Tibial nerve (tissue), 4 donors: ENCODE results near the gene SHISA8. TPM values are rescaled to one million over a fixed set of nuclear protein-coding genes. Genes with fewer than 3 reads are reported as not detected.
A peak's percentile ranks its signal among the peaks of the same experiment; 100 is the strongest.

Source experiments
- DNase-seq, 2 donors: peaks; one replicate each; pipeline ENCODE4 v3.0.0-alpha.2; 2019; ENCODE audit warnings: low spot score in 2 of 2
- H3K27ac ChIP-seq, 4 donors: fragments of 200-600 bp; sonication (generic) in 3 of 4; one replicate each; pipeline ENCODE4 v1.5.1; 2017 to 2019; ENCODE audit warnings: mild to moderate bottlenecking in 1 of 4
- H3K27me3 ChIP-seq, 2 donors: fragments of 200-600 bp; sonication (generic) in 1 of 2; one replicate each; pipeline versions ENCODE4 v1.5.1 to v1.6.0; 2017 to 2019
- H3K36me3 ChIP-seq, 3 donors: fragments of 200-600 bp; sonication (generic); one replicate each; pipeline ENCODE4 v1.5.1; 2018 to 2019
- H3K4me1 ChIP-seq, 4 donors: fragments of 200-600 bp; sonication (generic) in 3 of 4; one replicate each; pipeline ENCODE4 v1.5.1; 2017 to 2019
- H3K4me3 ChIP-seq, 4 donors: fragments of 200-600 bp; sonication (generic) in 3 of 4; one replicate each; pipeline ENCODE4 v1.5.1; 2017 to 2019; ENCODE audit warnings: mild to moderate bottlenecking in 1 of 4, moderate library complexity in 1 of 4
- H3K9me3 ChIP-seq, 4 donors: fragments of 200-600 bp; sonication (generic) in 3 of 4; one replicate each; pipeline ENCODE4 v1.5.1; 2017 to 2019
- EP300 ChIP-seq, 2 donors: sonication (generic); formaldehyde crosslinking; IDR thresholded peaks; one replicate each; pipeline ENCODE4 v1.6.1; 2017; ENCODE audit warnings: antibody characterized with exemption in 2 of 2, mild to moderate bottlenecking in 1 of 2
- POLR2A ChIP-seq, 2 donors: fragments of 450-650 bp; IDR thresholded peaks; one replicate each; pipeline ENCODE4 v1.6.1; 2017; ENCODE audit warnings: antibody characterized with exemption in 2 of 2, mild to moderate bottlenecking in 2 of 2, moderate library complexity in 2 of 2
- WGBS, 2 donors: methylation state at CpG; one replicate each; pipeline ENCODE4 v1.1.5; 2018; 5-methylcytosine and 5-hydroxymethylcytosine counted together
- total RNA-seq, 4 donors: library from RNA; depleted of rRNA; stranded (reverse); fragments of >200 nt; gene quantifications; one replicate each; pipeline ENCODE4 v1.1.0, GENCODE V29; 2016
- TF ChIP-seq, protein P1 (sequence below), 5 experiments: fragments of 200-600 bp in 3 of 5; fragments of 450-650 bp in 2 of 5; sonication (generic) in 3 of 5; IDR thresholded peaks; one replicate each; pipeline ENCODE4 v1.5.1; 2016 to 2019; ENCODE audit warnings: antibody characterized with exemption in 5 of 5, mild to moderate bottlenecking in 3 of 5, moderate library complexity in 2 of 5

SHISA8 gene
- total RNA-seq, 4 donors from 2014 or later, result 3.3 TPM; not detected in 3

DNA sequence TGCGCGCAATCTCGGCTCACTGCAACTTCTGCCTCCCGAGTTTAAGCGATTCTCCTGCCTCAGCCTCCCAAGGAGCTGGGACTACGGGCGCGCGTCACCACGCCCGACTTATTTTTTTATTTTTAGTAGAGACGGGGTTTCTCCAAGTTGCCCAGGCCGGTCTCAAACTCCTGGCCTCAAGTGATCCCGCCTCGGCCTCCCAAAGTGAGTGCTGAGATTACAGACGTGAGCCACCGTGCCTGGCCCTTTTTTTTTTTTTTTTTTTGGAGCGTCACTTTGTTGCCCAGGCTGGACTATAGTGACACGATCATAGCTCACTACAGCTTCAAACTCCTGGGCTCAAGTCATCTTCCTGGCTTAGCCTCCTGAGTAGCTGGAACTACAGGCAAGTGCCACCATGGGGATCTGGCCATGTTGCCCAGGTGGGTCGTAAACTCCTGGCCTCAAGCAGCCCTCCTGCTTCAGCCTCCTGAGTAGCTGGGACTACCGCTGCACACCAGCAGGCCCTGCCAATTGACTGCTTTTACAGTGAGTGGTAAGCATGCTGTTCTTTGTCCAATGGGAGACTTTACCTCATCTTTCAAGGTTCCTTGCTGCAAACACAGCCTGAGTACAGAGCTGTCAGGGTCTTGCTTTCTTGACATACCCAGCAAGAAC, 32.7 kb upstream of the SHISA8 start:
- DNase-seq, result no peak
- no peaks in the 10 kb centered on the region for H3K27me3 ChIP-seq
- H3K36me3 ChIP-seq, result no peaks in the 10 kb centered on the region
- WGBS, 2 donors, result 73 to 77% methylated on average over 21 of the region's 21 CpGs
- peak overlapping the region in 3 of 4 donors; percentile 57 to 64 (median 61) for H3K4me3 ChIP-seq
- peaks cover 0 to 14% (median 7%) of the 10 kb centered on the region in 4 donors for H3K4me1 ChIP-seq
- TF ChIP-seq, protein P1, sequence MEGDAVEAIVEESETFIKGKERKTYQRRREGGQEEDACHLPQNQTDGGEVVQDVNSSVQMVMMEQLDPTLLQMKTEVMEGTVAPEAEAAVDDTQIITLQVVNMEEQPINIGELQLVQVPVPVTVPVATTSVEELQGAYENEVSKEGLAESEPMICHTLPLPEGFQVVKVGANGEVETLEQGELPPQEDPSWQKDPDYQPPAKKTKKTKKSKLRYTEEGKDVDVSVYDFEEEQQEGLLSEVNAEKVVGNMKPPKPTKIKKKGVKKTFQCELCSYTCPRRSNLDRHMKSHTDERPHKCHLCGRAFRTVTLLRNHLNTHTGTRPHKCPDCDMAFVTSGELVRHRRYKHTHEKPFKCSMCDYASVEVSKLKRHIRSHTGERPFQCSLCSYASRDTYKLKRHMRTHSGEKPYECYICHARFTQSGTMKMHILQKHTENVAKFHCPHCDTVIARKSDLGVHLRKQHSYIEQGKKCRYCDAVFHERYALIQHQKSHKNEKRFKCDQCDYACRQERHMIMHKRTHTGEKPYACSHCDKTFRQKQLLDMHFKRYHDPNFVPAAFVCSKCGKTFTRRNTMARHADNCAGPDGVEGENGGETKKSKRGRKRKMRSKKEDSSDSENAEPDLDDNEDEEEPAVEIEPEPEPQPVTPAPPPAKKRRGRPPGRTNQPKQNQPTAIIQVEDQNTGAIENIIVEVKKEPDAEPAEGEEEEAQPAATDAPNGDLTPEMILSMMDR (IDR thresholded peaks at IDR 0.05), result no peak
- TF ChIP-seq EP300 (IDR thresholded peaks at IDR 0.05), result no peak
- no peak for TF ChIP-seq POLR2A (IDR thresholded peaks at IDR 0.05)
- peak overlapping the region in 2 of 4 donors; percentile 42 to 60 for H3K27ac ChIP-seq
- no peaks in the 10 kb centered on the region for H3K9me3 ChIP-seq

DNA sequence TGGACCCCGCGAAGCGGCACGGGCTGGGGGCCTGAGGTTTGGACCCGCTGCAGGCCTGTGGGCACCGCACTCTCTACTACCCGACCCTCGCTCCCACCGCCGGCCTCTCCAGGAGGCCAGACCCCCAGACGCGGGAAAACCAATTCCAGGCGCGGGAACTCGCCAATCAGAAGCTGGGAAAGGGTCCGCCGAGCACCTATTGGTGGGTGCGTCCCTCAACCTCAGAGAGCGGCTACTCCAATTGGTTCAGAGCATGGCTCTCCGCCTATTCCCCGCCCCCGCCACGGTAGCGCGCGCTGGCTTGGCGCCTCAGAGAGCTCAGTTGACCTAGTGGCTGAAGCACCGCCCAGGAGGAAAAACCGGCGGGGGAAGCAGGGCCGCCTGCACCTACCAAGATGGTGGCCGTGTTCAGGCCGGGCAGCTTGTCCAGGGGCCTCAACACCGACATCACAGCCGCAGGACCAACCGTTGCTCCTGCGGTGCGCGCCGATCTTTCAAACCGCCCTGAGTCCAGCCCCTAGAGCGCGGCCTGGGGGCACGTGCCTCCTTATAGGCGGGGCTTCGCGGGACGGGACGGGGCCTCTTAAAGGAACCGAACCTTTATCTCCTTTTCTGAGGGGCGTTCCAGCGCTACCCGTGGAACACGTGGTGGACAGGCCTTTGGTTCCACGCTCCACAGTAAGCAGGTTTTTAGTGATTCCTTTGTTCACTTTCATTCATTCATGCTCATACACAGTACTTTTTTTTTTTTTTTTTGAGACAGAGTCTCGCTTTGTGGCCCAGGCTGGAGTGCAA, 32.0 kb upstream of the SHISA8 start, which contains the start of gene CENPM:
Gene CENPM, minus strand, starts transcription at position 524 of the 795 bp plus-strand sequence. Its CDS starts 76 bp downstream, at position 448.
- Histone ChIP-seq H3K4me3 (peak within 1 kb of the TSS; percentile 57 to 64 (median 61)), H3K4me1 (peaks cover 0 to 14% (median 7%) of the 10 kb centered on the region in 4 donors), H3K27me3 (no peaks in the 10 kb centered on the region), H3K9me3 (no peaks in the 10 kb centered on the region), H3K36me3 (no peaks in the 10 kb centered on the region), H3K27ac (peak within 1 kb of the TSS in 2 of 4 donors; percentile 42 to 60)
- TF ChIP-seq EP300 (IDR thresholded peaks at IDR 0.05) (peak in 1 of 2 donors; percentile 75), POLR2A (IDR thresholded peaks at IDR 0.05) (no peak)
- TF ChIP-seq, protein P1 (IDR thresholded peaks at IDR 0.05), result peak in 2 of 5 experiments; percentile 12 to 47
- peak; percentile 75 to 86 for DNase-seq
- 2 to 3% methylated on average over 26 to 49 of the region's 56 CpGs for whole genome bisulfite sequencing, 2 donors

DNA sequence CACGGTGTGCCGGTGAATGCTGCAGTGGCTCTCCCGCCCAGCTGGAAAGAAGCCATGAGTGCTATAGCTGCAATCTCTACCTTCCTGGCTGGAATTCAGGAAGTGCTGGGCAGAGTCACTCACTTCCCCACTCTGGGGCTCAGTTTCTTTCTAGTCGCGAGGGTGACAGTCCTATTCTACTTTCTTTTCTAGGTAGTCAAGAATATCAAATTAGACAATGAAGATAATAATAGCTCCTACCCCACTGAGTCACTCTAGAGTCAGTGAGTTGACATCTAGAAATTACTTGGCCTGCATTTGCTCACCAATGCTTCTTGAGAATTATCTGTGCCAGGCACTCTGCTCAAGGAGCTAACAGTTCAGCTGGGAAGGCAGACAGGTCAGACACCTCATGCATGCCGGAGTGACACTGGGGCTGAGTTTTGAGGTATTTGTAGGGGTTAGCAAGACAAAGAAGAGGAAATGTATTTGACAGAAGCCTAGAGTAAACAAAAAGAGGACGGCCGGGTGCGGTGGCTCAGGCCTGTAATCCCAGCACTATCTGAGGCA, 28.9 kb upstream of the SHISA8 start:
- 81 to 91% methylated on average over 9 of the region's 9 CpGs for WGBS, 2 donors
- Histone ChIP-seq H3K9me3 (no peaks in the 10 kb centered on the region), H3K27ac (no peak overlapping the region), H3K27me3 (no peaks in the 10 kb centered on the region), H3K4me3 (no peak overlapping the region), H3K36me3 (no peaks in the 10 kb centered on the region), H3K4me1 (peaks cover 0 to 41% (median 18%) of the 10 kb centered on the region in 4 donors)
- TF ChIP-seq, protein P1 (IDR thresholded peaks at IDR 0.05), result no peak
- TF ChIP-seq EP300 (IDR thresholded peaks at IDR 0.05) (no peak), POLR2A (IDR thresholded peaks at IDR 0.05) (no peak)
- no peak for DNase-seq

DNA sequence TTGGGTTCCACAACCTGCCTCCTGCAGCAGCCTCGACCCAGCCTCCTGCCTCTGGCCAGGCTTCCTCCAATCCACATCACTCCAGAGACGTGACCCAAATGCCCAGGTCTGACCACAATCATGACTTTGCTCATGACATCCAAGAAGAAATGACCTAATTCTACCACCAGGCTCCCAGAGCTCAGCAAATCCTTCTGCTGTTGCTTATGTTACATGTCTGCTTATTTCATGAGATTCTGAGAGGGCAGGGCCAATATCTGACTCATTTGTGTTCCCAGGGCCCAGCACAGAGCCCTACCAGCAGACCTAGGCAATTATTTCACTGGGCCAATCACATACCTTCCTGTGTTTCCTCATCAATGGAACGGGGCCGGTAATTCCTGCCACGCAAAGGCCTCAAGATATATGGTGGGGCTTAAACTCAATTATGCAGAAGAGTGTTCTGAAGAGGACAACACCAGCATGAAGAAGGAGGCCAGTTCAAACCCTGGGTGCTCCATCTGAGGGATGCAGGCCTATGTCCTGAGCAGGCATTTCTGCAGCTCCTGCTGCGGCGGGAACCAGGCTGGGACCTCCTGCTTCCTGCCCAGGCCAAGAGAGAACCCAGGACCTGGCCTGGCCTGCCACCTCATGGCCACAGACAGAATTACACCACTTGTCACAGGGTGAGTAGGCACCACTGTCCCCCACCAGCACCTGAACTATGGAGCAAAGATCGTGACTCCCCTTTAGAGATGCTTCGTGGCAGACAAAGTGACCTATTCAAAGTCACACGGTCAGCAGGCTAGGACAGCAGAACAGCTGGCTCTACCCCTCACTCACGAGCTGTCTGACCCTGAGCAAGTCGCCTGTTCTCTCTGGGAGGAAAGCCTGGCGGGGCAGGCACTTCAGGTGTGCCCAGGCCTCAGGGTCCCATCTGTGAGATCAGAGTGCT, 26.2 kb upstream of the SHISA8 start:
- H3K9me3 ChIP-seq, result no peaks in the 10 kb centered on the region
- H3K36me3 ChIP-seq, result no peaks in the 10 kb centered on the region
- TF ChIP-seq POLR2A (IDR thresholded peaks at IDR 0.05), result no peak
- peak in 1 of 2 donors; percentile 7 for TF ChIP-seq EP300 (IDR thresholded peaks at IDR 0.05)
- TF ChIP-seq, protein P1 (IDR thresholded peaks at IDR 0.05), result peak; percentile 86 to 98 (median 93)
- no peak overlapping the region for H3K4me3 ChIP-seq
- H3K4me1 ChIP-seq, result peaks cover 0 to 33% (median 15%) of the 10 kb centered on the region in 4 donors
- no peaks in the 10 kb centered on the region for H3K27me3 ChIP-seq
- DNase-seq, result peak; percentile 80 to 92
- H3K27ac ChIP-seq, result peak overlapping the region; percentile 43 to 84 (median 78)
- WGBS, 2 donors, result 39 to 60% methylated on average over 8 to 13 of the region's 13 CpGs
